ENCODE results near the gene ARHGEF11.
A peak's percentile ranks its signal among the peaks of the same experiment; 100 is the strongest.

The ARHGEF11 gene

DNA sequence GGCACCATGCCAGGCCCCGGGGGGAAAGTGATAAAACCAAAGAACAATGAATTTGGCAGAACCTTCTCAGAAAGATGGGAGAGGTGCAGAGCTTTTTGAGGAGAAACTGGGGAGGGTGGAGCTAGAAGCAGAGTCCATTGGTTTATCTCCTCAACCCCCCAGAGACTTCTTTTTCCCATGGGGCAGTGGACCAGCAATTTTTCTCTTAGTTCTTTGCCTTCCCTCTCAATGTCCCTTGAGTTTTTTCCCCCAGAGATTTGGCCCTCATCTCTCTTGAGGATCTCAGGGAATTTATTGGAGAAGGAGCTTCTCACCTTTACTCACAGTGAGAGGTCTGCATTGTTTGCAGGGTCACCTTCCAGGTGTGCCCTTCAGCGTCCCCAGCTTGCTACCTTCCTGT lies 5.3 kb upstream of the ARHGEF11 start:
- DNase-seq (ENCODE audit: low spot score) = no peak

DNA sequence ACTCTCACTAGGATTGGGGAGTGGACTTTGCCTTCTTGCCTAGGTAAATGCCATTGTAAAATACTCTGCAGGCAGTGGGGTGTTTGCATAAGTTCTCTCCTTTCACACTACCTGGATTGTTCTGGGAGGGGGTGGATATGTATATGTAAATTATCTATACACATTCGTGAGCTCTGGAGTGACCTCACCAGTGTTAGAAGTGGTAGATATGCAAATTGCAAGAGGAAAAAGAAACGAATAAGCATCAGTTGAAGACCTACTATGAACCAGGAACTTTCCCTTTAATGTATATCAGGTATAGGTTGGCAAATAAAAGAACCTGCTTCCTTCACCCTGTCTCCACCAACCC lies 1.5 kb upstream of the ARHGEF11 start:
- no peak for DNase-seq (ENCODE audit: low spot score)

DNA sequence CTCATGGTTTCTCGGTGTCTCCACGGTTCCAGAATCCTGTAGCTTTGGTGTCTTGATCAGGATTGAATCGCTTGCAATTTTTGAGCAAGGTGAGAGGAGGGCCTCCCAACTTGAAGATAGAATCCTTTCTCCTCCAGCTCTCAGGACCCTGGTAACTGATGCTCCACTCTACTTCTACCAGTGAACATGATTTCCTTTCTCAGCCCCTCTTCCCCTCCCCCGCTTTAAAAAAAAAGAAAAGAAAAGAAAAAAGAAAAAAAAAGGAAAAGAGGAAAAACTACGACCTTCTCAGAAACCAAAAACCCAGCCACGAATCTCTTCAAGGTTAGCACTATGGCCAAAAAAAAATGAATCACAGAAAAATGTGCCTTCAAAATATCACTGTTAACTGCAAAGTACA lies 1.2 kb downstream of the ARHGEF11 start:
- no peak for DNase-seq (ENCODE audit: low spot score)

DNA sequence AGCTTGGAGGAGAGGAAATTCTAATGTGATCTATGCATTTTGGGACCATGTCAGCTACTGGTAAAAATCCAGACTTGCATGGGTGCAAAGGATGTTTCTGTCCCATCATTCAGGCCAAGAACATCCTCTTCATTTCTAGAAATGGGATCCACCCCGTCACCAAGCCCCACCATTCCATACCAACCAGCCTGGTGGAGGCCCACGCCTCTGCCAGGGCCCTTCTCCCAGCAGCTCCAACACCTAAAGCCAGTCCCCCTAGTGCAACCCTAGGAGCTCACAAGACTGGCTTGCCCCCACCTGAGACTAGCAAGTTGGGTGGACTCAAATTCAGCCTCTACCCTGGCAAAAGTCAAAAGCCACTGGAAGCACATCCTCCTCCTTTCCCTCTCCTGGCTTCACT lies 1.9 kb downstream of the ARHGEF11 start:
- DNase-seq (ENCODE audit: low spot score) = no peak

DNA sequence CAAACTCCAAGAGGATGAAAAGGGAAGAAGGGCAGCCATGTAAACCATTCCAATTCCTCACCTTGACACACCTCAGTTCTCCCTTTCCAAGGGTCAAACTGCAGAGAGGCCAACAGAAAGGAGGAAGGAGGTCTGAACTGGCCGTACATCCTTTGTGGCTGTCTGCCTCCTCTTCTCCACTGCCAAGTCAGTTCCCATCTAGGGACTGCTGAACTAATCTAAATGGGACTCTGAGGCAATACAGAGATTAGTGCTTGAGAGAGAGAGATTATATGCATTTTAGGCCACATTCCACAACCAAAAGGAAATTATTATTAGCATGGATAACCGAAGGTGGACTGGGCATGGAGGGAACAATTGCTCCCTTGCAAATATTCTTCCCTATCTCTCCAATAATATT lies 2.7 kb downstream of the ARHGEF11 start:
- DNase-seq (ENCODE audit: low spot score) = no peak

DNA sequence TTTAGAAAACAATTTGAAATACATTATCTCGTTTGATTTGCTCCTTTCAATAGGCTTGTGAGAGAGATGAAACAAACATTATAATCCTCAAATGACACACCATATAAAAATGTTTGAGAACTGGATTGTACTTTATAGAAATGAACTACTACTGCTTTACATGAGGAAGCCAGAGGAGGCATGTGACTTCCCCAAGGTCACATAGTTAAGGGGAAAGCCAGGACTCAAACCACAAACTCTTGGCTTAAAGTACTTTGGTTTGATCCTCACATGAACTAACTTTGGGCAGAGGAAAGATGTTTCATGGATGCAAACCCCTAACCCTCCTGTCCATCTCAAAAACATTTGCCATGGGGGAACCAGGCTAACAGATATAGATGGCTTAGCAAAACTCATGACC lies 4.7 kb downstream of the ARHGEF11 start:
- no peak for DNase-seq (ENCODE audit: low spot score)

DNA sequence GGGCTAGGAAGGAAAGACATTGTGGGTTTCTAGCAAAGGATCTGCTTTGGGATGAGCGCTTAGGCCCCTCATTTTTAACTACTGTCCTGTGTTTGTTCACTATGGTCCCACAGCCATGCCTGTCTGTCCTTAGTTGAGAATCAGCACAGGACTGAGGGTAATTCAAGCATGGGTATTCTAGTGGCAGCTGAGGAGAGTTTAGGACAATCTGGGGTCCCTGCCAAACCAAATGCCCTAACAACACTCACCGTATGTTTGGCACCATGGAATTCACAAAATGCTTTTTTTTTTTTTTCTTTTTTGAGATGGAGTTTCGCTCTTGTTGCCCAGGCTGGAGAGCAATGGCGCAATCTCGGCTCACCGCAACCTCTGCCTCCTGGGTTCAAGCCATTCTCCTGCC lies 10.4 kb downstream of the ARHGEF11 start:
- no peak for DNase-seq (ENCODE audit: low spot score)

DNA sequence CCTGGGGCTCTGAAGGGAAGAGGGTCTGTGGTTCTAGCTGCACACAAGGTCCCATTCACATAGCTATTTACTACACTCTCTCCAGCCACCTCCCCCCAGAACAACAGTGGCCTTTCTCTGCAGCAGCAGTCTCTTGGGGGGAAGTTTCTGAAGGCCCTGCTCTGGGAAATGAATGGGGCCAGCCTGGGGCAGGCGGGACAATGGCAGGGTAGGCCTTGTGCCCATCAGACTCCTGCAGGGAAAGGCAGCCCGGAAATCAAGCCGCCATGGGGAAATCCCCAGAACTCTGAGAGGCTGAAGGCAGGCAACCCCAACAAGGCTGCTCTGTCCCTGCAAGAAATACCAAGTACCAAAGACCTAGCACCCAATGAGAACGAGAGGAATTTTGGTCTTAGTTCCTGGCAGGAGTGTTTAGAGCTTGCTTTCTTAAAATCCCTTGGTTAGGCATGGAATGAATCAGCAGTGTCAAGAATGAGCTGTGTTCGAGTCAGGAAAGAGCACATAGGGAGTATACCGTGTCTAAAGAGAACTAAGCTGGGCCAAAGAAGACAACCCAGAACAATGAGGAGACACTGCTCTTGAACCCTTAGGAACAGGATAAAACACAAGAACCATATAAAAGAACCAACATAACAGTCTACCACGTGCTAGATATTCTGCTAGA lies 11.3 kb downstream of the ARHGEF11 start:
- peak; percentile 81 for DNase-seq (ENCODE audit: low spot score)

DNA sequence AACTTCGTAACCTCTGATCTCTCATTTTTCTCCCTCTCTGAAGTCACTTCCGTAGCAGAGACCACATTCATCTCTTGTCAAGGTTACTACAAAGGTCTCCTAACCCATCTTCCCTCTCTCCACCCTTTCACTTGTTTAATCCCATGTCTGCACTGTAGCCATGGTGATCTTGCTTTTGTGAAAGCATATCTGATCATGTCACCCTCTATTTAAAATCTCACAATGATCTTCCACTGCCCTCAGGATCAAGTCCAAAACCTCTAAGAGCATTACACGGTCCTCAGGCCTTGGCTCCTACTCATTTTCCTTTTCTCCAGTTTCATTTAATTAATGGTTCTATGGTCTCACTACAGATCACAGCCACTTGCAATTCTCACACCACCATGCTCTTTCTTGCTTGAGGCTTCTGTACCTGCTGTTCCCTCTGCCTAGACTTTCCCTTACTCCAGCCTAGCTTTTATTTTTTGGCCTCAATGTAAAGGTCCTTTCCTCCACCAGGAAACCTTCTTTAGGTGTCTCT lies 12.1 kb downstream of the ARHGEF11 start:
- no peak for DNase-seq (ENCODE audit: low spot score)

DNA sequence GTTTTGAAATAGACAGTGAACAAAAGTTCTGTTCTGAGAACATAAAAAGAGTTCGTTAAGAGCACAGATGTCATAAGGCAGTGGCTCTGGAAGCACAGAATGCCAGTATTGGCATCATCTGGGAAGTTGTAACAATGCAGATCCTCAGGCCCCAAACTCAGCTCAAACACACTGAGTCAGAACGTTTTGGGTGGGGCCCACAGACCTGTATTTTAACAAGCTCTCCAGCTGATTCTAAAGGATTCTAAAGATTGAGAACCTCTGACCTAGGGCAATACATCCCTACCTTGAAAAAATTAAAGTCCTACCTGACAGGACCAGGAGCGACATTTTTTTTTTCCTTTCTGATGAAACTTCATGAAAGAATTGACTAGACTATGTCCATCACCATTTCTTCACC lies 13.2 kb downstream of the ARHGEF11 start:
- no peak for DNase-seq (ENCODE audit: low spot score)

DNA sequence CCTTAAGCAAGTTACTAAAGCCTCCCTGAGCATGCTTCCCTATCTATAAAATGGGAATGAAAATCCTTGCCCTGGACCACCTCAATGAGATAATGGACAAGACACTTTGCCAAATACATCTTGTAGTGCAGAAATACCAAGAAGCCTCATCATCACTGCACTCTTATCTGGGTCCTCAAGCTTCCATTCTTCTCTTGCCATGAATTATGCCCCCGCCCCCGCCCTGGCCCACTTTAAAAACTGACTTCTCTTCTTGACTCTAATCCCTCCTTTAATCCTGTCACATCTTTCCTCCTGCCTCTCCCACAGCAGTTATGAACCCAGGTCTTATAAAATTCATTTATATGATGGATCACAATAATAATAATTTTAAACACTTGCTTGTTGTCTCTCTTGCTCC lies 14.8 kb downstream of the ARHGEF11 start:
- no peak for DNase-seq (ENCODE audit: low spot score)

DNA sequence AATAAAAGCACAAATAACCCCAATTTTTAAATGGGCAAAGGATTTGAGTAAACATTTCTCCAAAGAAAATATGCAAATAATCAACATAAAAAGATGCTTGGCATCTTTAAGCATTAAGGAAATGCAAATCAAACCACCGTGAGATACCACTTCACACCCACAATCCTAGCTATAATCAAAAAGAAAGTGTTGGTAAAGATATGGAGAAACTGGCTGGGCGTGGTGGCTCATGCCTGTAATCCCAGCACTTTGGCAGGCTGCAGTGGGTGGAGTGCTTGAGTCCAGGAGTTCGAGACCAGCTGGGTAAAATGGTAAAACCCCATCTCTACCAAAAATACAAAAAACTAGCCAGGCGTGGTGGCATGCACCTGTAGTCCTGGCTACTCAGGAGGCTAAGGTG lies 16.9 kb downstream of the ARHGEF11 start:
- no peak for DNase-seq (ENCODE audit: low spot score)

DNA sequence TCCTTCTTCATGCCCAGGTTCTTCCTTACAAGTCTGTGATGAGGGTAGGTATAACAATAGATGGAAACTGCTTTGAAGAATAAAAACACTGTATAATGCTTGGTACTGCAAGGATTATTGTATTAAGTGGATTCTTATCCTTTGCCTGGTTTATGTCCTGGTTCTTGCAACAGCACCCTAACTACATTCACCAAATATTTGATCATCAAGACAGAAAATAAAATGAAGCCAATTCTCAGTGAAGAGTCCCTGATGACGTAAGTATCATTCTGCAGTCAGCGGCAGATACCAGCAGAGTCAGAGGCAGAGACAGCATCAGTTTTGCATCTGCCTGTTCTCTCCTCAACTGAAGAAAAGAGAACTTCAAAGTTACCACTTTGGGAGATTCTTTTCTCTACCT lies 19.7 kb downstream of the ARHGEF11 start:
- no peak for DNase-seq (ENCODE audit: low spot score)

DNA sequence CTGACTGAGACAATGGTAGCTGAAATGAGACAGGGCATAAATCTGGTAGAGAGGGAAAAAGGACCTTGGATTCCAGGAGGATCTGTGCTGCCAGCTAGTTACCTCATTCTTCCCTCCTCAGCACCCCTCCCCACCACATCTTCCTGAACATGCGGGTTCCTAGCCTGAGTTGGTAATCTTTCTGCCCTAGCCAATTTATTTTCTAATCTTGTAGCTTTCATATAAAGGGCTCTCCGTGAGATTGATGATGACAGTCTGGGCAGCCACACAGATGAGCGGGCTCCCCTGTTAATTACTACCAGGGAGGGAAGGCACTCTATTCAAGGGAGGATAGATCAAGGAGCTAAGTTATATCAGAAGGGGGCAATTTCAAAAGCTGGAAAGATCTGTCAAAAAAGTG lies 20.2 kb downstream of the ARHGEF11 start:
- no peak for DNase-seq (ENCODE audit: low spot score)

DNA sequence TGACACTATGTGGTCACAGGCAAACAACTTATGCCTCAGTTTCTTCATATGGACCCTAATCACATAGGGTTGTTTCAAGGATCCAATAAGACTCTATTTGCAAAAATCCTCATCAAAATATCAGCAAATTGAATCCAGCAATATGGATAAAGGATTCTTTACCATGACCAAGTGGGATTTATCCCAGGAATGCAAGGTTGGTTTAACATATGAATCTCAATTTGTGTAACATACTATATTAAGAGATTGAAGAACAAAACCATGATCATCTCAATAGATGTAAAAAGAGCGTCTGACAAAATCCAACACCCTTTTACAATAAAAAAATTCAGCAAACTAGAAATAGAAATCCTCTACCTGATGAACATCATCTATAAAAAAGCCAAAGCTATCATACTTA lies 23.9 kb downstream of the ARHGEF11 start:
- no peak for DNase-seq (ENCODE audit: low spot score)

DNA sequence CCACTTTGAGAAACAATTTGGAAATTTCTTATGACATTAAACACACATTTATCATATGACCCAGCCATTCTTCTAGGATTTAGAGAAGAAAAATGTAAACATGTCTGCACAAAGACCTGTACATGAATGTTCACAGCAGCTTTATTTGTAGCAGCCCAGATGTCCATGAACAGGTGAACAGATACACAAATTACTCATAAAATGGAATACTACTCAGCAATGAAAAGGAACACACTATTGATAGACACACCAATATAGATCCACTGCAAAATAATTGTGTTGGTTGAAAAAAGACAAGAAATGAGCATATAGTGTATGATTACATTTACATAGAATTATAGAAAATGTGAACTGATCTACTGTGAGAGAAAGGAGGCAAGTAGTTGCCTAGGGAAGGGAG lies 26.1 kb downstream of the ARHGEF11 start:
- no peak for DNase-seq (ENCODE audit: low spot score)

DNA sequence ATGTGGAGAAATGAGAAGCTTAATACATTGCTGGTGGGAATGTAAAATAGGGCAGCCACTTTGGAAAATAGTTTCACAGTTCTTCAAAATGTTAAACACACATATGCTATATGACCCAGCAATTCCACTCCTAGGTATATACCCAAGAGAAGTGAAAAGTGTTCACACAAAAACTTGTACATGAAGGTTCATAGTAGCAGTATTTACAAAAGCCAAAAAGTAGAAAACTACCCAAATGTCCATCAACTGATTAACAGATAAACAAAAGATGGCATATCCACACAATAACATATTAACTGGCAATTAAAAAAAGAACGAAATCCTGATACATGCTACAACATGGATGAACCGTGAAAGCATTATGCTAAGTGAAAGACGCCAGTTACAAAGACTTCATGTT lies 33.7 kb downstream of the ARHGEF11 start:
- DNase-seq (ENCODE audit: low spot score) = no peak

DNA sequence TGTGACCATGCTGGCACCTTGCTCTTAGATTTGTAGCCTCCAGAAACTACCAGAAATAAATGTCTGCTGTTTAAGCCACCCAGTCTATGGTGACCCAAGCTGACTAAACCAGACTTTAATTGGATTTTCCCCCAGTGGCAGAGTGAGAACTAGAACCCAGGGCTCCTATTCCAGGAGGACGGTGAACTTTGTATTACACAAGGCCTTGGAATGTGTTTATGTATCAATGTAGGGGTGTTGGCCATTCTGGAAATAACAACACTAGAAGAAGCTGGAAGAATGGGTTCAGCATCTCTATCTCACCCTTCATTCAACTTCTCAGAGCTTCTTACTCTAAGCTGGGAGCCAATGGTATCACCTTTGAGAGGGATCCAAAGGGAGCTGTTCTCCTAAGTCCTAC lies 37.0 kb downstream of the ARHGEF11 start:
- DNase-seq (ENCODE audit: low spot score) = no peak

DNA sequence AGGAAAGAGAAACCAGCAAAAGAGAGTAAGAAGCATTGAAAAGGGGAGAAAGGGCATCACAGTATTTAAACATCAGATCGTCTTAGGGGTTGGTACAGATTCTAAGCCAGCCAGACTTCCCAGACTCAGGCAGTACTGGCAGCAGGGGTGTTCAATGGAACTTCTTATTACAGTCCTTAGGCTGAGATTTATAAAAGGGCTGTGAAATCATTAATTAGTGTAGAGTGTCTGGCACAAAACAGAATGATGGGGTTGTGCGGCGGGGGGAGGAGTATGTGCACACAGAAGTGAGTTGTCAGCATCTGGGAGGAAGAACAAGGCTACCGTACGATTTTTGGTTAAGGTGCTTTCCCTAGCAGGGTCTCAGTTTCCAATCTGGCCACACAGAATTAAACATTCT lies 38.2 kb downstream of the ARHGEF11 start:
- no peak for DNase-seq (ENCODE audit: low spot score)

DNA sequence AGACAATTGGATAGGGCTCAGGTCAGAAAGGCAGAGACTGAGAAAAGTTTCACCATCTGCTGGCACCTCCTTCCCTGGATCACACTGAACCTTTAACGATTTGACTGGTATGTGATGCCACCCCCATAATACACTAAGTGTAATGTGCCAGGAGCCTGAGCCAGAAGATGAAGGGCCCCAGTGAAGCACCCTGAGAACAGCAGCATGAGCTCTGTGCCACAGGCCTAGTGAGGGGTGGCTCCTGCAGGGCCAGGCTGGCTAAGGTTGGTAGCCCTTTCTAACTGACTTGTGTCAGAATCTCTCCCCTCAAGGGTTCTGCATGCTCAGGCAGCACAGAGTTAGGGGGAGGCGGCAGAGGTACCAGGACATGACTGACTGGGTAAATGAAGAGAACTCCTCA lies 38.9 kb downstream of the ARHGEF11 start:
- no peak for DNase-seq (ENCODE audit: low spot score)

DNA sequence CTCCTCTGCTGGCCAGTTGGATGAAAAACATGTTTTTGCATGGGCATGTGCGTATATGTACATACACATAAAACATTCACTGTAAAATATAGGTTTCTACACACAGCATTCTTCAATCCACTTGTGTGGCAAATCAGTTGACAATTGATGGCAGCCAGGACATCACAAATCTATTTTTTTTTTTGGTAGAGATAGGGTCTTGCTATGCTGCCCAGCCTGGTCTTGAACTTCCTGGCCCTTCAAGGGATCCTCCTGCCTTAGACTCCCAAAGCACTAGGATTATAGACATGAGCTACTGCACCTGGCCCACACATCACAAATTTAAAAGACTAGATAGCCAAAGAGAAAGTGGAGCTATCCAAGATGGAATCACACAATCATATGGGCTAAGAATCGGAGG lies 39.6 kb downstream of the ARHGEF11 start:
- no peak for DNase-seq (ENCODE audit: low spot score)

DNA sequence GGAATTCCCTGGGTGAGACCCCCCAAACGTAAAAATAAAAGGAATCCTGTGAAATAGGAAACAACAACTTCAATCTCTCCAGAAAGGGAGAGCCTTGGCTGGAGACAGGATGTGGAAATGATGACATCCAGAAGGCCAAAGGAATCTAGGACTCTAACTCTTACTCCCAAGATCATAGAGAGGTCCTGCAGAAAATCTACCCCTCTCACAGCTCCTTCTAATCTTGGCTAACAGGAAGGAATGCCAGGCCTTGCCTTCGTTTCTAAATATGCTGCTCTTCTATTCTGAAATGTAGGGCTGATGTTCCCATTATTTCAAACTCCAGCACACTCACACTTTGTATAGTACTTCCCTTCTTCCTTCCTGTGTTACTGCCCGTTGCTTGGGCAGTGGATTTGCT lies 40.7 kb downstream of the ARHGEF11 start:
- DNase-seq (ENCODE audit: low spot score) = no peak

DNA sequence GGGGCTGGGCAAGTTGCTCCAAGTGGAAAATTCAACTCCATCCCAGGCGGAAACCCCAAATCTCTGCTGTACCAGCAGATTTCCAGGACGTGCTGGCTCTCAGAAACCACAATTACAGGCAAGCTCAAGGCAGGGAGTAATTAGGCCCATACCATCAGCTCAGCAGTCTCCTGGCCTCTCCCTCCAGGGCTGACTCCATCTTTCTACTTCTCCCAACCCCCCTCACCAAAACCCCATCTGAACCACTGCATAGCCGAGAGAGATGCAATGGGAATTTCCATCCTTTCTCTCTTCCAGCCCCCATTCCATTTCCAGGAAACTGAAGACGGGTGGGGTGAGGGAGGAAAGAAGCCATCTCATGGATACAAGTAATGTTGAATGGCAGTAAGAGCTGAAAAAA lies 41.2 kb downstream of the ARHGEF11 start:
- DNase-seq (ENCODE audit: low spot score) = no peak

DNA sequence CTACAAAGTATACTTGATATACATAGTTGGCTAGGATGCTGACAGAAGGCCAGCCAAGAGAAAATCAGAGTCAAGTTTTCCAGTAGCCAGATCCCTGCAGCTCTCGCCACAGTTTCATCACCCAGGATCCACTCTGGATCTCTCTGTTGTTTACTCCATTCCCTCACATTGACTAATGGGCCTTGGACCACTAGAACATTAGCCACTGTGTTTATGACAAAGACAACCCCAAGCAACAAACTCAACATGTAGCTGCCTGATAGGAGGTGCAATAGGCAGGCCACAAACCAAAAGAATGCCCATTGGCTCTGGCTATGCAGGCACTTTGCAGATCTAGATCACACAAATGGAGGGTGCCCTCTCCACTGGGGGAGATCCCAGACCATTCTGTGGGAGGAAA lies 44.2 kb downstream of the ARHGEF11 start:
- DNase-seq (ENCODE audit: low spot score) = no peak

DNA sequence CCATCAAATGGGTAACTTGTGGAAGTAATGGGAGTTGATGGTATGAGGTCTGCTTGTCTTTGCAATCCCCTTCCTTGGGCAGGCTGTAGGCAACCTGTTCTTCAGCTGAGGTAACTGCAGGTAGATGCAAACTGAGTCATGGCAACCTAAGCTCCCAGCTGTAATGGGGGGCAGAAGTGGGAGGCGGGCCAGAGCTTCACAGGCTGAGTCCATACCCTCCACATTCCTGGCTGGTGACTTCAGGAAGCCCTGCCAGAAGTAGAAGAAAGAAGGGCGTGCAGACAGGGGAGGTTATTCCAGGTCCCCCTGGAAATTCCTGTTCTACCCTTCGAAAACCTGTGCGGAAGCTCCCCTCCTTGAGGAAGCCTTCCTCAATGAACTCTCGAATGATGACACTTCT lies 44.9 kb downstream of the ARHGEF11 start:
- DNase-seq (ENCODE audit: low spot score) = no peak
